AG09309 (cell line): Measurements from ENCODE around the gene MPL.
A peak's percentile ranks its signal among the peaks of the same experiment; 100 is the strongest.

Source experiments
- DNase-seq: peaks from one replicate; pipeline ENCODE4 v3.0.0-alpha.2; 2010; ENCODE audit warnings: low read depth
- H3K4me3 ChIP-seq: 2 replicates; pipeline ENCODE4 v1.5.1; 2011; ENCODE audit warnings: mild to moderate bottlenecking, low read depth, low read length, moderate library complexity; ENCODE audit not compliant: control insufficient read depth
- TF ChIP-seq, protein P1 (sequence below): IDR thresholded peaks from 2 replicates; pipeline ENCODE4 v1.5.1; 2011; ENCODE audit warnings: mild to moderate bottlenecking, low read depth, low read length, inconsistent platforms; ENCODE audit not compliant: insufficient read depth, control insufficient read depth; ENCODE audit errors: missing control alignments

Gene MPL

DNA sequence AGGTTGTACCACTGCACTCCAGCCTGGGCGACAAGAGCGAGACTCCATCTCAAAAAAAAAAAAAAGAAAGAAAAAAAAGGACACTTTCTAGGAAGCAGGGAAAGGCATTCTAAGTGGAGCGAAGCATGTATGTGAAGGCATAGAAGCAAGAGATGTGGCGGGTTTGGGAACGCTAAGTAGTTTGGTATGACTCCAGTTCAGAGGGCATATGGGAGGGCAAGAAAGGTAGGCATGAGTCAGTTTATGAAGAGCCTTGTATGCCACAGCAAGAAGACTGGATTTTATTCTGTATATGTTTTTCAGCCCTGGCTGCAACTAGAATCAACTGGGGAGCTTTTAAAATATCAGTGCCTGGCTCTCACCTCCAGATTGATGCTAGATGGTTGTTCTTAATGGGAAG lies 34.6 kb downstream of the MPL start:
- DNase-seq, result no peak
- no peak overlapping the region for H3K4me3 ChIP-seq
- TF ChIP-seq, protein P1, sequence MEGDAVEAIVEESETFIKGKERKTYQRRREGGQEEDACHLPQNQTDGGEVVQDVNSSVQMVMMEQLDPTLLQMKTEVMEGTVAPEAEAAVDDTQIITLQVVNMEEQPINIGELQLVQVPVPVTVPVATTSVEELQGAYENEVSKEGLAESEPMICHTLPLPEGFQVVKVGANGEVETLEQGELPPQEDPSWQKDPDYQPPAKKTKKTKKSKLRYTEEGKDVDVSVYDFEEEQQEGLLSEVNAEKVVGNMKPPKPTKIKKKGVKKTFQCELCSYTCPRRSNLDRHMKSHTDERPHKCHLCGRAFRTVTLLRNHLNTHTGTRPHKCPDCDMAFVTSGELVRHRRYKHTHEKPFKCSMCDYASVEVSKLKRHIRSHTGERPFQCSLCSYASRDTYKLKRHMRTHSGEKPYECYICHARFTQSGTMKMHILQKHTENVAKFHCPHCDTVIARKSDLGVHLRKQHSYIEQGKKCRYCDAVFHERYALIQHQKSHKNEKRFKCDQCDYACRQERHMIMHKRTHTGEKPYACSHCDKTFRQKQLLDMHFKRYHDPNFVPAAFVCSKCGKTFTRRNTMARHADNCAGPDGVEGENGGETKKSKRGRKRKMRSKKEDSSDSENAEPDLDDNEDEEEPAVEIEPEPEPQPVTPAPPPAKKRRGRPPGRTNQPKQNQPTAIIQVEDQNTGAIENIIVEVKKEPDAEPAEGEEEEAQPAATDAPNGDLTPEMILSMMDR, result no peak

DNA sequence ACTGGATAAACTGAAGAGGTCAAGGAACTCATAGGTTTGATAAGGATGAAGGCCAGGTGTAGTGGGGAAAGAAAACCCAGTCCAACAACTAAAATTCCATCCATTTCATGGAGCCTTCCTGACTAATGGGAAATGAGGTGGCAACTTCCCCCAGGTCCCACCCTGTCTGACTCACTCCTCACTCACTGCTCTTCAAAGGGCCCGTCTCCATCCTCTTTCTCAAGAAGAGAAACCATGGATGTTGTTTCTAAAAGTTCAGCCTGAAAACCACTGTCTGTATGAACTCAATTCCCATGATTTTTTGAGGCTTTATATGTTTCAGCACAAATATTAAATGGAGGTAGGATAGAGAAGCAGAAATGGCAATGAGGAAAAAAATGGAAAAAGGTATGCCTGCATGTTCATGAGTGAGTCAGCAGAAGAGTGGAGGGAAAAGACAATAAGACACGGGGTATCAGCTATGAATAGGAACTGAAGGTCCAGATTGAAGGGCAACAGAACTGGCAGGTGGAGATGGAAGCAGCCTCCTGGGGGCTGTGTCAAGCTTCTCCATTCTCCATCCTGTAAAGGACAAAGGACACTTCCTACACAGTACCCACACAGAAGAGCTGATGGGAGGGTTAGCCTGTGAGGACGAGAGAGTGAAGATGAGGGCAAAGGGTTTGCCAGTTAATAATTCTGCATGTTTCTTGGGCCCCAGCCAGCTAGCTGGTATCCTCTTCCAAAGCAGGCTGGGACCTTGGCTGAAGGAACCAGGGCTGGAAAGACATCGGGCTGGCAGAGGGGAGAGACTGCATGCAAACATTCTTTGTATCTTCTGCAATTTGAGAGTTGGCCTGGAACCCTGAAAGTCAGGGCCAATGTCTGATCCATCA lies 35.7 kb downstream of the MPL start:
- peak; percentile 34 for DNase-seq
- no peak overlapping the region for H3K4me3 ChIP-seq
- TF ChIP-seq, protein P1, result no peak

DNA sequence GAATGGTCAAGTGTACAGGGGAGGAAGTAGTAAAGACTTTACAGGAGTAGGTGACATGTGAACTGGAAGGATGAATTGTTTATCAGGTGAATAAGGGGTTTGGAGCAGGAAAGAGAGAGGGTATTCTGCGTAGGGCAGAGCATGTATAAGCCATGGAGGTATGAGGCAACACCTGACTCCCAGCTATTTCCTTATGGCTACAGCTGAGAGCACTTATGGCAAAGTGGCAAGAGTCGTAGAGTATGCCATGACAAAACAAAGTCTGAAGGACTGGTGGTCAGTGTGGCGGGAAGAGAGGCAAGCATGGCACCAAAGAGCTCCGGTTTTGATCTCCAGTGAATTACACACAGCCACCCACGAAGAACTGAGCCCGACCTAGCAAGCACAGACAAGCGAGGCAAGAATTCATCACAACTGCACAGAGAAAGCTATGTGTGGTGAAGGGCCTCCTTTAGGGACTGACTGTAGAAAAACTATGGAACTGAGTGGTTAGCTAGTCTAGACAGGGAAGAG lies 39.2 kb downstream of the MPL start:
- no peak for DNase-seq
- no peak overlapping the region for H3K4me3 ChIP-seq
- TF ChIP-seq, protein P1, result no peak

DNA sequence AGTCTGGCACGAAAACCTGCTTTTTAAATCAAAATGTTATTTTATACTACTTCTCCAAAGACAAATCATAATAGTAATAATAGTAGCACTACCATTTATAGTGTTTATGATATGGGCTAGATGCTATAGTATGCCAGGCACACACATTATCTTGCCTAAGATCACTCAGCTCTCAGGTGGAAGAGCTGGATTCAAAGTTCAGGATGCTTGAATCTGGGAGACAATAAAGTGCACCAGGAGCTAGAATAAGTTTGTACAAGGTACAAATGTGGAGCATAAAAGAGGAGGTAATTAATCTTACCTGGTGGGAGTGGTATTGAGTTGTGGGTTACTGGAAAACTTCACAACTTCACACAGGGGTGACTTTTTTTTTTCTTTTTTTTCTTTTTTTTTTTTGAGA lies 40.2 kb downstream of the MPL start:
- H3K4me3 ChIP-seq, result no peak overlapping the region
- TF ChIP-seq, protein P1, result no peak
- DNase-seq, result no peak

DNA sequence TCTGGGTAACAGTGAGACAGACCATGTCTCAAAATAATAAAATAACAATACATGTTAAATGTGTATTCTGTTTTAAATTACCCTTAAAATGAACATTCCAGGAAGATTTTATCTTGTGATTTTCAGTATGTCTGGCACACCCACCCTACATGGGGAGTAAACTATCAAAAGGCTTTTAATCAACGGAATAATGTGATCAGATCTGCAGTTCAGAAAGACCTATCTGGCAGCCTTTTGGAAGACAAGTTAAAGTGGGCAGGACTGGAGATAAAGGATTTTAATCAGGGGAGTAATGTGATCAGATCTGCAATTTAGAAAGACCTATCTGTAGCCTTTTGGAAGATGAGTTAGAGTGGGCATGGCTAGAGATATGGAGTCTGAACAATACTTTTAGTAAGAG lies 41.9 kb downstream of the MPL start:
- no peak for DNase-seq
- H3K4me3 ChIP-seq, result no peak overlapping the region
- TF ChIP-seq, protein P1, result no peak

DNA sequence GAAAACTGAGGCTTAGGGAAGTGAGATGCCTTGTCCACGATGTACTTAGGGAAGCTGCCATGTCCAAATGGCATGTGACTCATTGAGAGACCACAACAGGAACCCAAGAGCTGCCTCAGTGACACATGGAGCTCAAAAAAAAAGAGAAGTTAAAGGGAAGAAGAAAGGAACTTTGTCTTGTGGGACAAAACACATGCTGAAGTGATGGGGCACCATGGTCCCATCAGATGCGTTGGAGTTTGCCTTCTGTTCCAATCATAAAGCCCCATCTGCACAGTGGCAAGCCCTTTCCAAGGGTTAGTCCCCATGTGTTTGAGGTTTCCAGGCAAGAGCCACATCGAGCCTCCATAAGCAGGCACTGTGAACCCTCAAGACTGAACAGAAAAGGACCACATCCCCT lies 44.0 kb downstream of the MPL start:
- H3K4me3 ChIP-seq, result no peak overlapping the region
- no peak for DNase-seq
- TF ChIP-seq, protein P1, result no peak
